ENCODE measurements around the gene KCNE4. TPM values are rescaled to one million over a fixed set of nuclear protein-coding genes. Genes with fewer than 3 reads are reported as not detected.
A peak's percentile ranks its signal among the peaks of the same experiment; 100 is the strongest.

KCNE4 gene
- total and polyA plus RNA-seq, 2 experiments from 2014 or later = not detected

DNA sequence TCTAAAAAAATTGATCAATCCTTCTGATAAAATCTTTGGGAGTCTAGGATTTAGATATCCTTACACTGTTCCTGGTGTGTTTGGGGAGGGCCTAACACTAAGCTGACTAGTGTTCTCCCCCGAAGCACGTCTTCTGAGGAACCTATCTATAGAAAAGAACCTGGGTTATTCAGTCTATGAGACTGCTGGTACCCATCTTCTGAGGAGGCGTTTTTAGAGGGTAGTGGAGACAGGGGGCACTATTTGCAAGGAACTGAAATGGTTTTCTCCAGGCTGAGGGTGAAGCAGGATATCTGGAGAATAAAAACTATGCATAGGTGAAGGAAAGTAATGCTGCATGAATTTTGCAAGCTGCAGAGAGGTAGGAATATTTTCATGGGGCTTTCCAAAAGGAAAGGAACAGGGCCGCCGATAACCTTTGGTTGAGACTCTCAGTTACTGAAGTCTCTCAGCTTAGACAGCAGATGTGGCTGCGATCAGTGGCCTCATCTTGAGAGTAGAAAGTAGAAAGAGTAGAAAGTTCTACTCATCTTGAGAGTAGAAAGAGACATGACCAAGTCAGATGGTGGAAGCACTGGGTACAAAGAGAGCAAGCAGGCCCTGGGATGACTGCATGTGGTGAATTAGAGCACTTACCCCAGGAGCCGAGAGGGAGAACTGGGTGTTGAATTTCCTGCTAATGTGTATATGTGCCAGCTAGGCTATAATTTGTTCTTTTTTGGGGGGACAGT, 31.8 kb upstream of the KCNE4 start:
- TF ChIP-seq NANOG (IDR thresholded peaks at IDR 0.05; ENCODE audit: borderline replicate concordance) = no peak
- TF ChIP-seq, protein P1, sequence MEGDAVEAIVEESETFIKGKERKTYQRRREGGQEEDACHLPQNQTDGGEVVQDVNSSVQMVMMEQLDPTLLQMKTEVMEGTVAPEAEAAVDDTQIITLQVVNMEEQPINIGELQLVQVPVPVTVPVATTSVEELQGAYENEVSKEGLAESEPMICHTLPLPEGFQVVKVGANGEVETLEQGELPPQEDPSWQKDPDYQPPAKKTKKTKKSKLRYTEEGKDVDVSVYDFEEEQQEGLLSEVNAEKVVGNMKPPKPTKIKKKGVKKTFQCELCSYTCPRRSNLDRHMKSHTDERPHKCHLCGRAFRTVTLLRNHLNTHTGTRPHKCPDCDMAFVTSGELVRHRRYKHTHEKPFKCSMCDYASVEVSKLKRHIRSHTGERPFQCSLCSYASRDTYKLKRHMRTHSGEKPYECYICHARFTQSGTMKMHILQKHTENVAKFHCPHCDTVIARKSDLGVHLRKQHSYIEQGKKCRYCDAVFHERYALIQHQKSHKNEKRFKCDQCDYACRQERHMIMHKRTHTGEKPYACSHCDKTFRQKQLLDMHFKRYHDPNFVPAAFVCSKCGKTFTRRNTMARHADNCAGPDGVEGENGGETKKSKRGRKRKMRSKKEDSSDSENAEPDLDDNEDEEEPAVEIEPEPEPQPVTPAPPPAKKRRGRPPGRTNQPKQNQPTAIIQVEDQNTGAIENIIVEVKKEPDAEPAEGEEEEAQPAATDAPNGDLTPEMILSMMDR (conservative IDR thresholded peaks at IDR 0.05; ENCODE audit: low read depth in 2 of 2) = peak; percentile 26 to 52; a peak in 3 of 4 replicates
- no peak for TF ChIP-seq ZNF114 (CRISPR knock-in tag; IDR thresholded peaks at IDR 0.05)
- no peak for TF ChIP-seq EZH2phosphoT487 (IDR thresholded peaks at IDR 0.05; ENCODE audit: unreplicated experiment)
- no peak for TF ChIP-seq ZNF331 (CRISPR knock-in tag; IDR thresholded peaks at IDR 0.05; ENCODE audit: low read depth)
- TF ChIP-seq JUNB (IDR thresholded peaks at IDR 0.05; ENCODE audit: unreplicated experiment) = no peak
- no peaks in the 10 kb centered on the region for H3F3A ChIP-seq (replicated peaks; ENCODE audit: low read depth)
- ATAC-seq = no peak
- no peaks in the 10 kb centered on the region for H3K27me3 ChIP-seq (ENCODE audit: insufficient read depth)
- H3K9me3 Mint-ChIP-seq = peaks cover 8% of the 10 kb centered on the region
- no peaks in the 10 kb centered on the region; the same call in 1 of the 2 replicates for H3K4me1 ChIP-seq (ENCODE audit: insufficient read depth)
- H4K20me1 ChIP-seq (replicated peaks; ENCODE audit: insufficient read depth) = no peaks in the 10 kb centered on the region
- H3K4me2 ChIP-seq = no peak overlapping the region
- no peak overlapping the region for H3K4me3 Mint-ChIP-seq
- H3K4me1 Mint-ChIP-seq = peaks cover 9% of the 10 kb centered on the region
- no peak overlapping the region for H3K27ac ChIP-seq (ENCODE audit: low read depth)
- no peaks in the 10 kb centered on the region for H3K79me2 ChIP-seq (replicated peaks; ENCODE audit: insufficient read depth)
- H2AFZ ChIP-seq = no peak overlapping the region
- DNase-seq (ENCODE audit: low spot score) = no peak
- H3K27me3 Mint-ChIP-seq (ENCODE audit: insufficient read depth, low read depth, poor library complexity) = peaks cover 2% of the 10 kb centered on the region
- no peak overlapping the region for H3K4me3 ChIP-seq
- H3K36me3 Mint-ChIP-seq (ENCODE audit: low read depth) = peaks cover 14% of the 10 kb centered on the region
- 0 out of 2 replicates have a peak, but pooled peaks cover 6% of the 10 kb centered on the region for H3K9me2 ChIP-seq (ENCODE audit: insufficient read depth)
- H3K36me3 ChIP-seq (ENCODE audit: insufficient read depth) = no peaks in the 10 kb centered on the region
- H3K27ac Mint-ChIP-seq = no peak overlapping the region

DNA sequence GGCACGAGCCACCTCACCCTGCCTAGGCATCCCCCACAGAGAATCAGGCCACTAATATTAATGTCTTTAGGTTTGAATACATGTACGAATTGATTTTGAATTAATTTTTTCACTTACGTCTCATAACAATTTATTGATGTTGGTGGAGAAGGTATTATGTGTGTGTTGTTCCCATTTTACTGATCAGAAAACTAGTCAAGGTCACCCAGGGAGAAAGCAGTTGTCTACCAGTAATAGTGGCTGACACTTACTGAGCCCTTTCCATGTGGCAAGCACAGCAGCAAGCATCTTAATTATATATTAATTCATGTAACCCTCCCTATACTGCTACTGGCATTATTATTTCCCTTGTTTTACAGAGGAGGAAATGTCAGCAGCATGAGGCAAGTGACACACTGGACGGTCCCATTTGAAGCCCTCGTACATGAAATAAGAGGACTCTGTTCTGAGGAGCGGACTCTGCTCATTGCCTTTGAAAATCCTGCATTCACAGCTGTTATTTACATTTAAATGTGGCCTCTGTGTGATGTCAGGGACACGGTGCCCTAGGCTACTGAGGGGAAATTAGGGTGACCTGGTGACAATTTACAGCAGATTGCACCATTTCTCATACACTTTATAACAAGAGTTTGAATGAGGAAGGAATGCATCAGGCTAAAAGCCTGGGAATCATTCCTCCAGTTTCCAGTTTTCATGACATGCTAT, 30.9 kb upstream of the KCNE4 start:
- H2AFZ ChIP-seq = no peak overlapping the region
- peaks cover 8% of the 10 kb centered on the region for H3K9me3 Mint-ChIP-seq
- no peak overlapping the region for H3K4me2 ChIP-seq
- DNase-seq (ENCODE audit: low spot score) (no peak), ATAC-seq (no peak)
- H3K79me2 ChIP-seq (replicated peaks; ENCODE audit: insufficient read depth) = no peaks in the 10 kb centered on the region
- H3K27ac Mint-ChIP-seq = no peak overlapping the region
- H4K20me1 ChIP-seq (replicated peaks; ENCODE audit: insufficient read depth) = no peaks in the 10 kb centered on the region
- H3K4me1 Mint-ChIP-seq = peaks cover 11% of the 10 kb centered on the region
- peaks cover 6% of the 10 kb centered on the region for H3K4me1 ChIP-seq (ENCODE audit: insufficient read depth)
- no peaks in the 10 kb centered on the region for H3F3A ChIP-seq (replicated peaks; ENCODE audit: low read depth)
- no peak overlapping the region for H3K4me3 Mint-ChIP-seq
- no peak overlapping the region for H3K27ac ChIP-seq (ENCODE audit: low read depth)
- no peaks in the 10 kb centered on the region for H3K27me3 ChIP-seq (ENCODE audit: insufficient read depth)
- H3K36me3 Mint-ChIP-seq (ENCODE audit: low read depth) = peaks cover 14% of the 10 kb centered on the region
- no peak overlapping the region for H3K4me3 ChIP-seq
- no peaks in the 10 kb centered on the region for H3K36me3 ChIP-seq (ENCODE audit: insufficient read depth)
- H3K9me2 ChIP-seq (ENCODE audit: insufficient read depth) = 0 out of 2 replicates have a peak, but pooled peaks cover 6% of the 10 kb centered on the region
- H3K27me3 Mint-ChIP-seq (ENCODE audit: insufficient read depth, low read depth, poor library complexity) = peaks cover 2% of the 10 kb centered on the region
- TF ChIP-seq, protein P2, sequence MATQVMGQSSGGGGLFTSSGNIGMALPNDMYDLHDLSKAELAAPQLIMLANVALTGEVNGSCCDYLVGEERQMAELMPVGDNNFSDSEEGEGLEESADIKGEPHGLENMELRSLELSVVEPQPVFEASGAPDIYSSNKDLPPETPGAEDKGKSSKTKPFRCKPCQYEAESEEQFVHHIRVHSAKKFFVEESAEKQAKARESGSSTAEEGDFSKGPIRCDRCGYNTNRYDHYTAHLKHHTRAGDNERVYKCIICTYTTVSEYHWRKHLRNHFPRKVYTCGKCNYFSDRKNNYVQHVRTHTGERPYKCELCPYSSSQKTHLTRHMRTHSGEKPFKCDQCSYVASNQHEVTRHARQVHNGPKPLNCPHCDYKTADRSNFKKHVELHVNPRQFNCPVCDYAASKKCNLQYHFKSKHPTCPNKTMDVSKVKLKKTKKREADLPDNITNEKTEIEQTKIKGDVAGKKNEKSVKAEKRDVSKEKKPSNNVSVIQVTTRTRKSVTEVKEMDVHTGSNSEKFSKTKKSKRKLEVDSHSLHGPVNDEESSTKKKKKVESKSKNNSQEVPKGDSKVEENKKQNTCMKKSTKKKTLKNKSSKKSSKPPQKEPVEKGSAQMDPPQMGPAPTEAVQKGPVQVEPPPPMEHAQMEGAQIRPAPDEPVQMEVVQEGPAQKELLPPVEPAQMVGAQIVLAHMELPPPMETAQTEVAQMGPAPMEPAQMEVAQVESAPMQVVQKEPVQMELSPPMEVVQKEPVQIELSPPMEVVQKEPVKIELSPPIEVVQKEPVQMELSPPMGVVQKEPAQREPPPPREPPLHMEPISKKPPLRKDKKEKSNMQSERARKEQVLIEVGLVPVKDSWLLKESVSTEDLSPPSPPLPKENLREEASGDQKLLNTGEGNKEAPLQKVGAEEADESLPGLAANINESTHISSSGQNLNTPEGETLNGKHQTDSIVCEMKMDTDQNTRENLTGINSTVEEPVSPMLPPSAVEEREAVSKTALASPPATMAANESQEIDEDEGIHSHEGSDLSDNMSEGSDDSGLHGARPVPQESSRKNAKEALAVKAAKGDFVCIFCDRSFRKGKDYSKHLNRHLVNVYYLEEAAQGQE (IDR thresholded peaks at IDR 0.05; ENCODE audit: unreplicated experiment) = no peak
- no peak for TF ChIP-seq EZH2 (IDR thresholded peaks at IDR 0.05; ENCODE audit: low read depth, unreplicated experiment)
- no peak for TF ChIP-seq NANOG (IDR thresholded peaks at IDR 0.05; ENCODE audit: borderline replicate concordance)

Data from GM23338 (cell line).